Breast epithelium (tissue), 3 donors: Measurements from ENCODE around the gene FCN2.

Source experiments
- CTCF ChIP-seq, 3 donors: fragments of 450-650 bp; IDR thresholded peaks; one replicate each; pipeline ENCODE4 v1.5.1; 2016 to 2017; ENCODE audit warnings: antibody characterized with exemption in 3 of 3, mild to moderate bottlenecking in 3 of 3, moderate library complexity in 3 of 3
- POLR2A ChIP-seq: fragments of 450-650 bp; IDR thresholded peaks from one replicate; pipeline ENCODE4 v1.6.1; 2016; ENCODE audit warnings: antibody characterized with exemption, mild to moderate bottlenecking, moderate library complexity
- POLR2AphosphoS5 ChIP-seq, 3 donors: sonication (generic); formaldehyde crosslinking; IDR thresholded peaks; one replicate each; pipeline ENCODE4 v1.6.1; 2017; ENCODE audit warnings: antibody characterized with exemption in 3 of 3

- no peak for TF ChIP-seq CTCF (IDR thresholded peaks at IDR 0.05)
- no peak for TF ChIP-seq POLR2A
- no peak for TF ChIP-seq POLR2AphosphoS5 (IDR thresholded peaks at IDR 0.05)
Observed at GRCh38 chr9:134858051-134858841, 22.4 kb upstream of the FCN2 start.
